Transverse colon (tissue), 4 donors: ENCODE data around the gene GPR148. TPM values are rescaled to one million over a fixed set of nuclear protein-coding genes. Genes with fewer than 3 reads are reported as not detected.
A peak's percentile ranks its signal among the peaks of the same experiment; 100 is the strongest.

ENCODE experiments used
- DNase-seq: peaks from one replicate; pipeline ENCODE4 v3.0.0-alpha.2; 2019
- H3K27ac ChIP-seq, 4 donors: fragments of 200-600 bp; sonication (generic); 2 replicates each; pipeline ENCODE4 v1.5.1; 2016 to 2018; ENCODE audit warnings: inconsistent platforms in 4 of 4
- H3K27me3 ChIP-seq: fragments of 200-600 bp; sonication (generic); 2 replicates; pipeline ENCODE4 v1.5.1; 2017; ENCODE audit warnings: inconsistent platforms
- H3K36me3 ChIP-seq, 4 donors: fragments of 200-600 bp; sonication (generic); 2 replicates each; pipeline ENCODE4 v1.5.1; 2017 to 2019; ENCODE audit warnings: inconsistent platforms in 4 of 4
- H3K4me1 ChIP-seq, 4 donors: fragments of 200-600 bp; sonication (generic); 2 replicates each; pipeline ENCODE4 v1.5.1; 2017 to 2020; ENCODE audit warnings: inconsistent platforms in 4 of 4
- H3K4me3 ChIP-seq, 4 donors: fragments of 200-600 bp; sonication (generic); 1 replicate in 1 of 4; 2 replicates in 3 of 4; pipeline versions ENCODE4 v1.5.1 to v1.6.1; 2017 to 2019; ENCODE audit warnings: inconsistent platforms in 4 of 4
- H3K9me3 ChIP-seq, 2 donors: fragments of 200-600 bp; sonication (generic); 2 replicates each; pipeline ENCODE4 v1.5.1; 2017 to 2019; ENCODE audit warnings: inconsistent platforms in 2 of 2
- EP300 ChIP-seq: sonication (generic); formaldehyde crosslinking; IDR thresholded peaks from one replicate; pipeline ENCODE4 v1.6.1; 2017; ENCODE audit warnings: antibody characterized with exemption, low read depth
- POLR2A ChIP-seq: fragments of 450-650 bp; IDR thresholded peaks from one replicate; pipeline ENCODE4 v1.6.1; 2016; ENCODE audit warnings: antibody characterized with exemption, mild to moderate bottlenecking, moderate library complexity
- POLR2AphosphoS5 ChIP-seq, 3 donors: sonication (generic); formaldehyde crosslinking; IDR thresholded peaks; one replicate each; pipeline ENCODE4 v1.6.1; 2016; ENCODE audit warnings: antibody characterized with exemption in 3 of 3
- WGBS, 2 donors: methylation state at CpG; one replicate each; pipeline ENCODE4 v1.1.5; 2018; ENCODE audit warnings: low coverage in 1 of 2; 5-methylcytosine and 5-hydroxymethylcytosine counted together
- in situ Hi-C, 4 donors: fragments of 200-750 bp; cut with MboI; loops; one replicate each; pipeline versions ENCODE4 v1.15.0 to v1.15.1; 2017; ENCODE audit warnings: low sequenced_read_pairs in 3 of 4, low pct_ligation_motif_present in 1 of 4, low pct_unique_long_range_greater_than_20kb in 1 of 4
- intact Hi-C: fragments of 100-400 bp; cut with DNase I; formaldehyde crosslinking; loops from one replicate; pipeline ENCODE4 v1.15.1; 2023; ENCODE audit warnings: low total_unique reads
- total RNA-seq, 4 donors: library from RNA; depleted of rRNA; stranded (reverse); fragments of >200 nt; gene quantifications; one replicate each; pipeline ENCODE4 v1.1.0, GENCODE V29; 2016
- TF ChIP-seq, protein P1 (sequence below), 5 experiments: fragments of 200-600 bp in 3 of 5; fragments of 450-650 bp in 2 of 5; sonication (generic) in 3 of 5; IDR thresholded peaks; 1 replicate in 2 of 5; 2 replicates in 3 of 5; pipeline ENCODE4 v1.5.1; 2016 to 2017; ENCODE audit warnings: antibody characterized with exemption in 5 of 5, inconsistent platforms in 3 of 5, mild to moderate bottlenecking in 2 of 5, moderate library complexity in 1 of 5

The GPR148 gene
- total RNA-seq, 4 donors from 2014 or later: not detected

DNA sequence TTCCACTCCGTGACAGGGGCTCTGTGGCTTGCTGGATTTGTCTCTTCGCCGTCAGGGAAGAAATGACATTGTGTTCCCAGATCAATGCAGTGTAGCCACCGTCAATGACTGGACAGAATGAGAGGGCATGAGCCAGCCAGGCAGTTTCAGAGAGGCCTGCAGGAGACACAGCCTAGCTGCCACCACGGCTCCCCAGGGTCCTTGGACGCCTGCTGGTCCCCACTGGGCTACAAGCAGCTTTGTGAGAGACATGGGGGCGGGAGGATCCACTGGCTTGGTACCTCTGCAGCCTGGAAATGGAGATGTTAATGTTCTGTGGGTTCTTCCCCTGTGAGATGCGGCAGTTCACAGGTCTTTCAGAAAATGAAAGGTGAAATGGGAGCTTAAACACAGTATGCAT is 14.4 kb downstream of the GPR148 start:
- Histone ChIP-seq H3K27ac (no peak overlapping the region), H3K27me3 (no peaks in the 10 kb centered on the region), H3K4me1 (no peaks in the 10 kb centered on the region), H3K4me3 (no peak overlapping the region), H3K36me3 (no peaks in the 10 kb centered on the region), H3K9me3 (no peaks in the 10 kb centered on the region)
- no peak for DNase-seq
- WGBS, 2 donors: 72 to 80% methylated on average over 2 to 8 of the region's 8 CpGs
- intact Hi-C loops: no loop called here
- TF ChIP-seq POLR2A: no peak
- TF ChIP-seq, protein P1, sequence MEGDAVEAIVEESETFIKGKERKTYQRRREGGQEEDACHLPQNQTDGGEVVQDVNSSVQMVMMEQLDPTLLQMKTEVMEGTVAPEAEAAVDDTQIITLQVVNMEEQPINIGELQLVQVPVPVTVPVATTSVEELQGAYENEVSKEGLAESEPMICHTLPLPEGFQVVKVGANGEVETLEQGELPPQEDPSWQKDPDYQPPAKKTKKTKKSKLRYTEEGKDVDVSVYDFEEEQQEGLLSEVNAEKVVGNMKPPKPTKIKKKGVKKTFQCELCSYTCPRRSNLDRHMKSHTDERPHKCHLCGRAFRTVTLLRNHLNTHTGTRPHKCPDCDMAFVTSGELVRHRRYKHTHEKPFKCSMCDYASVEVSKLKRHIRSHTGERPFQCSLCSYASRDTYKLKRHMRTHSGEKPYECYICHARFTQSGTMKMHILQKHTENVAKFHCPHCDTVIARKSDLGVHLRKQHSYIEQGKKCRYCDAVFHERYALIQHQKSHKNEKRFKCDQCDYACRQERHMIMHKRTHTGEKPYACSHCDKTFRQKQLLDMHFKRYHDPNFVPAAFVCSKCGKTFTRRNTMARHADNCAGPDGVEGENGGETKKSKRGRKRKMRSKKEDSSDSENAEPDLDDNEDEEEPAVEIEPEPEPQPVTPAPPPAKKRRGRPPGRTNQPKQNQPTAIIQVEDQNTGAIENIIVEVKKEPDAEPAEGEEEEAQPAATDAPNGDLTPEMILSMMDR (IDR thresholded peaks at IDR 0.05): no peak
- in situ Hi-C loops: no loop called here

DNA sequence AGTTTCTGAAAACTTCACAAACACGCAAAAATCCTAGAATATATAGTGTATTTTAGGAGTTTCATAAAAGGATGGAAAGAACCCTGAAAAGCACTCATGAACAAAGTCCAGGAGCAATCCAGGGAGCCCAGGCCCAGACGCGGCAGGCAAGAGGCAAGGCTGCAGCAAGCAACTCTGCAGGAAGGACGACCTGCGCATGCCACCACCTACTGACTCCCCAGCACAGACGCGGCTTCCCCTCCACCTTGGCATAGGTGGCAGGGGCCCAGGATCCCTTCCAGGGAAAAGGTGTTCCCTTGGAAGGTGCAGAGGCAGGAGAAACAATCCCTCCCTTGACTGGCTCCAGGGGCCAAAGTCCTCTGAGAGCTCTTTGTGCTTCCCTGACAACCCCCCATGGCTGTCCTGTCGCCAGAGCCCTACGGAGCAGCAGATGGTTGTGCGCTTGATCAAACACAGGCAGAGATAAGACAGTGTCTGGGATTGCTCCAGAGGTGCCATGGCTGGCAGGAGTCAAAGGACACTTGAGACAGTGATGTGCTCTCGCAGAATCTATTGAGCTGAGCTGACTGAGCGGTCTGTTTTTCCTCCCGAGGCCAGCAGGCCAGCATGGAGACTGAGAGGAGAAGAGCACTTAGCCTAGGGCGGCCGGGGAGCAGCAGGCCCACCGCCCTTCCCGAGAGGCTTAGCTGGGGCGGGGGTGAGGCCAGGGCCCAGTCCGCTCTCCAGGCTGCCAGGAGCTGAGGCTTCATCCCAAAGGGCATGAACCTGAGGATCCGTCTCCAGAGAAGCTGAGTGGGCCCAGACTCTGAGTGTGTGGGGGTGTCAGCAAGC is 15.6 kb downstream of the GPR148 start:
- 31 to 67% methylated on average over 1 to 20 of the region's 20 CpGs for WGBS, 2 donors
- no peaks in the 10 kb centered on the region for H3K36me3 ChIP-seq
- peak overlapping the region in 1 of 4 donors; percentile 34 for H3K27ac ChIP-seq
- in situ Hi-C loops: no loop called here
- TF ChIP-seq POLR2AphosphoS5 (IDR thresholded peaks at IDR 0.05): peak in 1 of 3 donors; percentile 46
- TF ChIP-seq, protein P1 (IDR thresholded peaks at IDR 0.05): no peak
- DNase-seq: peak; percentile 54
- no peak overlapping the region for H3K4me3 ChIP-seq
- H3K9me3 ChIP-seq: no peaks in the 10 kb centered on the region
- intact Hi-C loops: no loop called here
- H3K4me1 ChIP-seq: no peaks in the 10 kb centered on the region
- no peaks in the 10 kb centered on the region for H3K27me3 ChIP-seq

DNA sequence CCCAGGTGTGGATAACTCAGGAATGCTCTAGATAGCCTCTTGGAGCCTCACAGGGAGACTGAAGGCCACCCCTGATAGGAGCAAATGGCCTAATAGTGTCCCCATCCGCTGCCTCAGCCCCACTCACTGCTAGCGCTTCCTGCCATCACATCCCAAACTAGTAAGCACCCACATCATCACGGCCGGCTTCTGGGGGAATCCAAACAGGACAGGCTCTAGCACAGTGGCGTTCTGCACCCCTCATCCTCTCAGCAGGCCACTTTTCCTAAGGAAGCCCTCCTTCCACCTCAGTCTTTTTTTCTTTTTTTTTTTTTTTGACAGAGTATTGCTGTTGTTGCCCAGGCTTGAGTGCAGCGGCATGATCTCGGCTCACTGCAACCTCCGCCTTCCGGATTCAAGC is 20.2 kb downstream of the GPR148 start:
- DNase-seq: no peak
- 73 to 92% methylated on average over 3 to 9 of the region's 9 CpGs for WGBS, 2 donors
- Histone ChIP-seq H3K4me1 (no peaks in the 10 kb centered on the region), H3K27ac (no peak overlapping the region), H3K4me3 (no peak overlapping the region), H3K36me3 (no peaks in the 10 kb centered on the region), H3K27me3 (peaks cover 14% of the 10 kb centered on the region), H3K9me3 (no peaks in the 10 kb centered on the region)
- TF ChIP-seq EP300 (no peak), POLR2A (no peak), POLR2AphosphoS5 (IDR thresholded peaks at IDR 0.05) (no peak)
- TF ChIP-seq, protein P1 (IDR thresholded peaks at IDR 0.05): no peak
- in situ Hi-C loops: no loop called here
- intact Hi-C loops: no loop called here

DNA sequence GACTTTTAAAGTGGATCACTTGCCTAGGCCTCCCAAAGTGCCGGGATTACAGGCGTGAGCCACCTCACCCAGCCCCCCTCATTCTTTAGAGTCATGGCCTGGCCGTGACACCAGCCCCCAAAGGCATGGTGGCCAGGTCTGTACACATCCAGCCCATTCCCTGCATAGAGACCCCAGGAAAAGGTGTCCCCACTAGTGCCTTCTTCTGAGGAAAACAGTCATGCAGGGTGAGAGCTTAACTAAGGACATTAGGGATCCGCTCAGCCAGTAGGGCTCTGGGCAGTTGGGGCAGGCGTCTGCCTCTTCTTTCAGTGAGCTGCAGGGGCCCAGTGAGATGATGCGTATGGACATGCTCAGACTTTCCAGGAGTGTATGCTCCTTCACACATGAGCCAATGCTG is 20.8 kb downstream of the GPR148 start:
- WGBS, 2 donors: 89% methylated on average over 6 of the region's 6 CpGs; no CpG with 5 or more reads in 1 of the 2 donors

More for the DNA sequence above, 20.8 kb downstream of the GPR148 start:
- Histone ChIP-seq H3K4me3 (no peak overlapping the region), H3K27me3 (peaks cover 15% of the 10 kb centered on the region), H3K4me1 (no peaks in the 10 kb centered on the region), H3K9me3 (no peaks in the 10 kb centered on the region), H3K36me3 (no peaks in the 10 kb centered on the region), H3K27ac (no peak overlapping the region)
- no peak for DNase-seq
- intact Hi-C loops (no loop called here), in situ Hi-C loops (no loop called here)
- TF ChIP-seq, protein P1 (IDR thresholded peaks at IDR 0.05): no peak
- no peak for TF ChIP-seq EP300
- TF ChIP-seq POLR2AphosphoS5 (IDR thresholded peaks at IDR 0.05): no peak
- no peak for TF ChIP-seq POLR2A
